Mesothelial cell of epicardium (in vitro differentiated cells): ENCODE results near the gene DCTPP1. TPM values are rescaled to one million over a fixed set of nuclear protein-coding genes. Genes with fewer than 3 reads are reported as not detected.
A peak's percentile ranks its signal among the peaks of the same experiment; 100 is the strongest.

ENCODE experiments used
- DNase-seq, 2 experiments: peaks; one replicate each; pipeline ENCODE4 v3.0.0; 2021; ENCODE audit warnings: low spot score in 2 of 2; ENCODE audit not compliant: unreplicated experiment in 2 of 2
- H3K27ac Mint-ChIP-seq: 2 replicates; pipeline ENCODE4 v1.8.0; 2021; ENCODE audit warnings: mixed read lengths
- H3K27me3 Mint-ChIP-seq: 2 replicates; pipeline ENCODE4 v1.8.0; 2021; ENCODE audit warnings: low read depth, mixed read lengths
- H3K36me3 Mint-ChIP-seq: 2 replicates; pipeline ENCODE4 v1.8.0; 2021; ENCODE audit warnings: mixed read lengths
- H3K4me1 Mint-ChIP-seq: 2 replicates; pipeline ENCODE4 v1.8.0; 2021; ENCODE audit warnings: mixed read lengths
- H3K4me3 Mint-ChIP-seq: 2 replicates; pipeline ENCODE4 v1.8.0; 2021; ENCODE audit warnings: mild to moderate bottlenecking, moderate library complexity, mixed read lengths
- H3K9me3 Mint-ChIP-seq: 2 replicates; pipeline ENCODE4 v1.8.0; 2021; ENCODE audit warnings: mixed read lengths
- total RNA-seq: library from RNA; stranded (reverse); gene quantifications from 3 replicates; pipeline ENCODE4 v1.2.1, GENCODE V29; 2021
- TF ChIP-seq, protein P1 (sequence below): fragments of 200-600 bp; sonication (generic); IDR thresholded peaks from one replicate; pipeline ENCODE4 v1.5.0; 2021; ENCODE audit warnings: antibody characterized with exemption; ENCODE audit not compliant: unreplicated experiment

Gene DCTPP1
- total RNA-seq, 1 donor from 2014 or later: 33.1 TPM

GRCh38 chr16:30381291-30382041, 48.4 kb downstream of the DCTPP1 start:
- peaks cover 2% of the 10 kb centered on the region for H3K36me3 Mint-ChIP-seq
- no peak for DNase-seq
- TF ChIP-seq, protein P1, sequence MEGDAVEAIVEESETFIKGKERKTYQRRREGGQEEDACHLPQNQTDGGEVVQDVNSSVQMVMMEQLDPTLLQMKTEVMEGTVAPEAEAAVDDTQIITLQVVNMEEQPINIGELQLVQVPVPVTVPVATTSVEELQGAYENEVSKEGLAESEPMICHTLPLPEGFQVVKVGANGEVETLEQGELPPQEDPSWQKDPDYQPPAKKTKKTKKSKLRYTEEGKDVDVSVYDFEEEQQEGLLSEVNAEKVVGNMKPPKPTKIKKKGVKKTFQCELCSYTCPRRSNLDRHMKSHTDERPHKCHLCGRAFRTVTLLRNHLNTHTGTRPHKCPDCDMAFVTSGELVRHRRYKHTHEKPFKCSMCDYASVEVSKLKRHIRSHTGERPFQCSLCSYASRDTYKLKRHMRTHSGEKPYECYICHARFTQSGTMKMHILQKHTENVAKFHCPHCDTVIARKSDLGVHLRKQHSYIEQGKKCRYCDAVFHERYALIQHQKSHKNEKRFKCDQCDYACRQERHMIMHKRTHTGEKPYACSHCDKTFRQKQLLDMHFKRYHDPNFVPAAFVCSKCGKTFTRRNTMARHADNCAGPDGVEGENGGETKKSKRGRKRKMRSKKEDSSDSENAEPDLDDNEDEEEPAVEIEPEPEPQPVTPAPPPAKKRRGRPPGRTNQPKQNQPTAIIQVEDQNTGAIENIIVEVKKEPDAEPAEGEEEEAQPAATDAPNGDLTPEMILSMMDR: no peak
- H3K4me3 Mint-ChIP-seq: no peak overlapping the region
- no peaks in the 10 kb centered on the region for H3K9me3 Mint-ChIP-seq
- H3K4me1 Mint-ChIP-seq: peaks cover 17% of the 10 kb centered on the region
- H3K27me3 Mint-ChIP-seq: no peaks in the 10 kb centered on the region
- no peak overlapping the region for H3K27ac Mint-ChIP-seq

DNA sequence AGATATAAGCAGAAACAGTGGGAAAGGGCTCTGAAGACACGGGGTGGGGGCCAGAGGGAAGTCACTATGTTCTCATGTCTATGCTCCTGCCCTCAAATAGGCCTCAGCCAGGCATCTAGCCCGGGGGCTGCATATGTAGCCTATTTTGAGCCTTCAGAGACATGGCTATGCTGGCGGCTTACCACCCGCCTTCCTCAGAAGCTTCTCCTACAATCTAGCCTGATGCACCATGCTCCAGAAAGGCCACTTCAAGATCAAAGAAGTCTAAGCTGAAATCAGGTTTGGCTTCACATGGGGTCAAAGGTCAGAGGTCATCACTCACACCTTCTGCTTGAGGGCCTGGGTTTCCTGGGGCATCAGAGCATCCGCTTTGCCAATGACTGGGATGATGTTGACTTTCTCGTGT, 49.0 kb downstream of the DCTPP1 start:
- TF ChIP-seq, protein P1: no peak

DNA sequence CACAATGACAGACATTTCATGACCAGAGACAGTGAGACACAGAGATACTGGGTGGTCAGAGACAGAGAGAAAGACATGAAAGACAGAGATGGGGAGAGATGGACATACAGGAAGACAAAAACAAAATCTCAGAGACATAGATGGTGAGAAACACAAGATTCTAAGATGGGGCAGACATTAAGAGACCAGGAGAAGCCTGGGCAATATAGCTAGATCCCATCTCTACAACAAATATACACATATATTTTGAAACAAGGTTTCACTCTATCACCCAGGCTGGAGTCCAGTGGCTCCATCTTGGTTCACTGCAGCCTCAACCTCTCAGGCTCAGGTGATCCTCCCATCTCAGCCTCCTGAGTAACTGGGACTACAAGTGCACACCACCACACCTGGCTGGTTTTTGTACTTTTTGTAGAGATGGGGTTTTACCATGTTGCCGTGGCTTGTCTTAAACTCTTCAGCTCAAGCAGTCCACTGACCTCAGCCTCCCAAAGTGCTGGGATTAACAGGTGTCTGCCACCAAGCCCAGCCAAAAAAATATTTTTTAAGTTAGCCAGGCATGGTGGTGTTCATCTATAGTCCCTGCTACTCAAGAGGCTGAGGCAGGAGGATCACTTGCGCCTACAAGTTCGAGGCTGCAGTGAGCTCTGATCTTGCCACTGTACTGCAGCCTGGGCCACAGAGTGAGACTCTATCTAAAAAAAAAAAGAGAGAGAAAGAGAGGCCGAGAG, 49.6 kb downstream of the DCTPP1 start:
- TF ChIP-seq, protein P1: no peak
- peak overlapping the region; percentile 87 for H3K4me3 Mint-ChIP-seq
- H3K36me3 Mint-ChIP-seq: peaks cover 2% of the 10 kb centered on the region
- no peaks in the 10 kb centered on the region for H3K27me3 Mint-ChIP-seq
- peaks cover 23% of the 10 kb centered on the region for H3K4me1 Mint-ChIP-seq
- peak overlapping the region; percentile 4 for H3K27ac Mint-ChIP-seq
- no peaks in the 10 kb centered on the region for H3K9me3 Mint-ChIP-seq
- no peak for DNase-seq

More for the DNA sequence above, 49.0 kb downstream of the DCTPP1 start:
- Mint-ChIP-seq H3K9me3 (no peaks in the 10 kb centered on the region), H3K27me3 (no peaks in the 10 kb centered on the region), H3K36me3 (peaks cover 2% of the 10 kb centered on the region), H3K4me1 (peaks cover 18% of the 10 kb centered on the region), H3K27ac (no peak overlapping the region), H3K4me3 (peak overlapping the region; percentile 24)
- no peak for DNase-seq

DNA sequence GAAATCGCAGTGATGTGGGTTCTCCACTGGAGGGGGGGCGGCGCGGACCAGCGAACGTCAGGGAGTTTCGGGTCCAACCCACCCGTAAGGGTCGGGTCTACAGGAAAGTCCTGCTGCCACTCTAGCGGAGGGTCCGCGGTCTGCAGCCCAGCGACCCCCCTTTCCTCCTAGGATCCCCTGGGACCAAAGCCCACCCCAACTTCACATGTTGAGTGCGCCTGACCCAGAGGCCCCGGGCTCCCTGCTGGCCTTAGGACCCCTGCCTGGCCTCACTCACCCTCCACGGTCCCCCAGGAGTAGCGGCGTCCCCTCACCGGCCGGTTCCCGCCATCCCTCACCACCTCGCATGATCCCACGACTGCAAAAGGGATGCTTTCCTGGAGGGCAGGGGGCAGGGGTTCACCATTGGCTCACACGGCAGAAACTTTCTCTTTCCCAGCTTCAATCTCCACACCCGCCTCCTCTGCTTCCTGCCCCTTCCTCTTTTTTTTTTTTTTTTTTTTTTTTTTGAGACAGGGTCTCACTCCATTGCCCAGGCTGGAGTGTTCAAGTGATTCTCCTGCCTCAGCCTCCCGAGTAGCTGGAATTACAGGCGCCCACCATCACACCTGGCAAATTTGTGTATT, 50.6 kb downstream of the DCTPP1 start:
- H3K27me3 Mint-ChIP-seq: no peaks in the 10 kb centered on the region
- H3K9me3 Mint-ChIP-seq: no peaks in the 10 kb centered on the region
- peaks cover 23% of the 10 kb centered on the region for H3K4me1 Mint-ChIP-seq
- TF ChIP-seq, protein P1: no peak
- H3K36me3 Mint-ChIP-seq: peaks cover 2% of the 10 kb centered on the region
- peak overlapping the region; percentile 87 for H3K4me3 Mint-ChIP-seq
- H3K27ac Mint-ChIP-seq: peak overlapping the region; percentile 100
- no peak for DNase-seq

GRCh38 chr16:30378236-30379157, 51.3 kb downstream of the DCTPP1 start:
- no peaks in the 10 kb centered on the region for H3K9me3 Mint-ChIP-seq
- TF ChIP-seq, protein P1: no peak
- H3K27me3 Mint-ChIP-seq: no peaks in the 10 kb centered on the region
- peak overlapping the region; percentile 87 for H3K4me3 Mint-ChIP-seq
- peak; percentile 98 for DNase-seq
- H3K27ac Mint-ChIP-seq: peak overlapping the region; percentile 100
- H3K36me3 Mint-ChIP-seq: peaks cover 2% of the 10 kb centered on the region
- H3K4me1 Mint-ChIP-seq: peaks cover 23% of the 10 kb centered on the region
